ENCODE measurements around the gene POFUT2.
"Not testable (repeated sequence)": the region's sequence is repeated elsewhere in the genome, so short reads cannot be mapped to it uniquely, and the experiment has no call there.

POFUT2 gene

GRCh38 chr21:45325206-45326168 is 37.8 kb upstream of the POFUT2 start:
- no peak for DNase-seq

GRCh38 chr21:45324489-45325205 is 37.0 kb upstream of the POFUT2 start:
- DNase-seq, result no peak

- DNase-seq, result no peak
These were observed 36.0 kb upstream of the POFUT2 start for GRCh38 chr21:45323487-45324311.

- DNase-seq, result no peak
These were observed 35.3 kb upstream of the POFUT2 start for GRCh38 chr21:45322960-45323461.

- DNase-seq, result no peak
These were observed 34.7 kb upstream of the POFUT2 start for GRCh38 chr21:45322231-45322959.

GRCh38 chr21:45320261-45321025 is 32.7 kb upstream of the POFUT2 start:
- no peak for DNase-seq

GRCh38 chr21:45319461-45320211 is 31.9 kb upstream of the POFUT2 start:
- no peak for DNase-seq

- DNase-seq, result no peak
These were observed 31.1 kb upstream of the POFUT2 start for GRCh38 chr21:45318556-45319404.

GRCh38 chr21:45318146-45318555 is 30.5 kb upstream of the POFUT2 start:
- DNase-seq, result no peak

- DNase-seq, result no peak
These were observed 29.9 kb upstream of the POFUT2 start for GRCh38 chr21:45317398-45318145.

GRCh38 chr21:45316871-45317397 is 29.2 kb upstream of the POFUT2 start:
- no peak for DNase-seq

- not testable (repeated sequence) for DNase-seq
These were observed 28.2 kb upstream of the POFUT2 start for GRCh38 chr21:45315676-45316470.

- DNase-seq, result no peak
These were observed 26.0 kb upstream of the POFUT2 start for GRCh38 chr21:45313682-45314081.

GRCh38 chr21:45313015-45313414 is 25.3 kb upstream of the POFUT2 start:
- no peak for DNase-seq

- DNase-seq, result no peak
These were observed 24.6 kb upstream of the POFUT2 start for GRCh38 chr21:45312296-45312695.

- DNase-seq, result no peak
These were observed 22.8 kb upstream of the POFUT2 start for GRCh38 chr21:45310459-45310858.

GRCh38 chr21:45309987-45310381 is 22.3 kb upstream of the POFUT2 start:
- DNase-seq, result no peak
